ENCODE data around the gene C15orf39. TPM values are rescaled to one million over a fixed set of nuclear protein-coding genes. Genes with fewer than 3 reads are reported as not detected.

The C15orf39 gene
- total and polyA plus RNA-seq, 9 of the 15 experiments (the other 6 are each of a cell fraction or from before 2014, with no cell fraction given): 0.31 to 29.8 (median 4.4) TPM

- no peaks in the 10 kb centered on the region for H3K36me3 ChIP-seq (ENCODE audit: control insufficient read depth, insufficient read depth, low read length)
- H3K4me1 ChIP-seq (replicated peaks in 1 of 2; ENCODE audit: control insufficient read depth in 2 of 2, insufficient read depth in 2 of 2, low read length in 2 of 2): peaks cover 27 to 34% of the 10 kb centered on the region in 2 experiments
- BruUV-seq (replicated peaks): no TSS peak
- H3K9ac ChIP-seq (ENCODE audit: insufficient read depth in 1 of 2, low read depth in 2 of 2, low read length in 2 of 2): no peak overlapping the region; a peak in 1 of 4 replicates
- H3K79me2 ChIP-seq (ENCODE audit: control insufficient read depth, insufficient read depth, low read length): peaks cover 4% of the 10 kb centered on the region
- in situ Hi-C loops (cut with MboI): no loop called here
- H4K20me1 ChIP-seq (replicated peaks; ENCODE audit: control insufficient read depth, insufficient read depth, low read length): no peaks in the 10 kb centered on the region
- no peak for DNase-seq (ENCODE audit: extremely low read depth in 1 of 4, low spot score in 3 of 4)
- no peak overlapping the region for H3K4me3 ChIP-seq
- ChIA-PET CTCF (ENCODE audit: low intra/inter-chr PET ratio) (interaction anchor here (0.6 kb wide), 1 partner anchor 660 kb away, joined by 3 read pairs; no protein-coding TSS in a partner anchor), POLR2A (interaction anchor here (0.9 to 1.4 kb wide), 4 partner anchors 8 to 174 kb away, joined by 3 to 6 read pairs (median 4); partner anchors contain the start of gene PPCDC)
- no peak for FAIRE-seq
- H3K4me2 ChIP-seq (ENCODE audit: insufficient read depth, low read length): no peak overlapping the region
- intact Hi-C loops (cut with micrococcal nuclease): no loop called here
- H2AFZ ChIP-seq (ENCODE audit: low read depth, low read length): no peak overlapping the region
- 50% methylated on average over 4 of the region's 4 CpGs for WGBS (ENCODE audit: insufficient coverage, low coverage, missing lambda C conversion rate)
- peaks cover 3% of the 10 kb centered on the region for H3K9me1 ChIP-seq (ENCODE audit: control insufficient read depth, insufficient read depth, low read length)
- no peak overlapping the region for H3K27ac ChIP-seq (ENCODE audit: extremely low read depth, low read depth, low read length)
- no peaks in the 10 kb centered on the region for H3K9me3 ChIP-seq (replicated peaks; ENCODE audit: control insufficient read depth, insufficient read depth, low read depth, low read length)
- H3K27me3 ChIP-seq (ENCODE audit: control insufficient read depth in 2 of 2, insufficient read depth in 2 of 2, low read length in 2 of 2): no peaks in the 10 kb centered on the region; a peak in 1 of 5 replicates
- no peak for ATAC-seq
- TF ChIP-seq NFIX (CRISPR knock-in tag; IDR thresholded peaks at IDR 0.05; ENCODE audit: low read depth) (no peak), NFATC3 (IDR thresholded peaks at IDR 0.05) (no peak), HNRNPK (IDR thresholded peaks at IDR 0.05; ENCODE audit: low read depth, low read length, poor library complexity, severe bottlenecking) (no peak), ZNF518B (CRISPR knock-in tag; IDR thresholded peaks at IDR 0.05) (no peak), ATF1 (CRISPR knock-in tag; IDR thresholded peaks at IDR 0.05) (no peak), ATF1 (tag; IDR thresholded peaks at IDR 0.05) (no peak), TRIM28 (IDR thresholded peaks at IDR 0.05) (no peak)
Observed at GRCh38 chr15:75197062-75197630, 4.5 kb upstream of the C15orf39 start.
